Colonic mucosa (tissue), 4 donors: ENCODE results near the gene EXD3. TPM values are rescaled to one million over a fixed set of nuclear protein-coding genes. Genes with fewer than 3 reads are reported as not detected.

Source experiments
- DNase-seq: peaks from one replicate; pipeline ENCODE4 v3.0.0-alpha.2; 2020
- H3K27ac ChIP-seq: fragments of 200-600 bp; one replicate; pipeline ENCODE4 v1.8.0; 2021
- H3K27me3 ChIP-seq: fragments of 200-600 bp; one replicate; pipeline ENCODE4 v1.8.0; 2021
- H3K36me3 ChIP-seq: fragments of 200-600 bp; one replicate; pipeline ENCODE4 v1.8.0; 2021
- H3K4me1 ChIP-seq: fragments of 200-600 bp; one replicate; pipeline ENCODE4 v1.8.0; 2021; ENCODE audit warnings: mild to moderate bottlenecking
- H3K4me3 ChIP-seq: fragments of 200-600 bp; one replicate; pipeline ENCODE4 v1.8.0; 2021
- H3K9ac ChIP-seq, 2 donors: one replicate each; pipeline ENCODE4 v1.7.0; 2013; ENCODE audit warnings: control low read depth in 2 of 2, low read depth in 2 of 2, low read length in 2 of 2
- H3K9me3 ChIP-seq: fragments of 200-600 bp; one replicate; pipeline ENCODE4 v1.8.0; 2021
- CTCF ChIP-seq: fragments of 200-600 bp; IDR thresholded peaks from one replicate; pipeline ENCODE4 v1.8.0; 2022; ENCODE audit warnings: antibody characterized with exemption, mild to moderate bottlenecking
- intact Hi-C: fragments of 100-400 bp; cut with DNase I; formaldehyde crosslinking; loops from one replicate; pipeline ENCODE4 v1.14.1; 2022
- total RNA-seq, 2 donors: library from RNA; stranded (reverse); fragmentation: NEBNext Ultra II Directional in 1 of 2; extraction: Animal tissue kit (Norgen Biotek cat#: 25700) in 1 of 2; gene quantifications; one replicate each; pipeline ENCODE4 v1.2.1, GENCODE V29; 2021
- donor health status: healthy.
- donor health status: DM: no; HTN: no; CAD: no.
- donor health status: DM: no; HTN: no; CAD: no.

The EXD3 gene
- total RNA-seq, 2 donors from 2014 or later = 34.9 to 36.4 TPM

GRCh38 chr9:137445275-137445807, 22.4 kb upstream of the EXD3 start:
- H3K27ac ChIP-seq = no peak overlapping the region
- H3K27me3 ChIP-seq = no peaks in the 10 kb centered on the region
- H3K36me3 ChIP-seq = no peaks in the 10 kb centered on the region
- no peak overlapping the region for H3K4me3 ChIP-seq
- intact Hi-C loops = no loop called here
- DNase-seq = peak; percentile 93
- peak overlapping the region in 1 of 2 donors; percentile 19 for H3K9ac ChIP-seq
- peaks cover 4% of the 10 kb centered on the region for H3K4me1 ChIP-seq
- H3K9me3 ChIP-seq = no peaks in the 10 kb centered on the region
- peak; percentile 86 for TF ChIP-seq CTCF

GRCh38 chr9:137444106-137444790, 21.3 kb upstream of the EXD3 start:
- no peak overlapping the region for H3K27ac ChIP-seq
- H3K9me3 ChIP-seq = no peaks in the 10 kb centered on the region
- no peak for DNase-seq
- intact Hi-C loops = no loop called here
- H3K4me3 ChIP-seq = no peak overlapping the region
- no peaks in the 10 kb centered on the region for H3K27me3 ChIP-seq
- H3K9ac ChIP-seq = no peak overlapping the region
- H3K4me1 ChIP-seq = peaks cover 4% of the 10 kb centered on the region
- no peak for TF ChIP-seq CTCF
- H3K36me3 ChIP-seq = no peaks in the 10 kb centered on the region

- H3K36me3 ChIP-seq = no peaks in the 10 kb centered on the region
- peaks cover 11% of the 10 kb centered on the region for H3K4me1 ChIP-seq
- H3K9me3 ChIP-seq = no peaks in the 10 kb centered on the region
- no peaks in the 10 kb centered on the region for H3K27me3 ChIP-seq
- no peak for TF ChIP-seq CTCF
- H3K27ac ChIP-seq = no peak overlapping the region
- intact Hi-C loops = no loop called here
- DNase-seq = no peak
- H3K4me3 ChIP-seq = peak overlapping the region; percentile 44
- H3K9ac ChIP-seq = no peak overlapping the region
These were observed 19.0 kb upstream of the EXD3 start for GRCh38 chr9:137441935-137442321.

GRCh38 chr9:137441289-137441934, 18.4 kb upstream of the EXD3 start, which contains the start of gene ENTPD8:
Gene ENTPD8, minus strand, starts transcription at chr9:137441357. Its CDS starts 3,072 bp downstream, at chr9:137438285.
- H3K27ac ChIP-seq = no peak within 1 kb of the TSS

More at GRCh38 chr9:137441289-137441934, 18.4 kb upstream of the EXD3 start, which contains the start of gene ENTPD8:
- intact Hi-C loops = no loop called here
- Histone ChIP-seq H3K36me3 (no peaks in the 10 kb centered on the region), H3K4me1 (peaks cover 15% of the 10 kb centered on the region), H3K4me3 (peak within 1 kb of the TSS; percentile 44), H3K27me3 (no peaks in the 10 kb centered on the region), H3K9ac (no peak within 1 kb of the TSS), H3K9me3 (no peaks in the 10 kb centered on the region)
- peak; percentile 88 for DNase-seq
- TF ChIP-seq CTCF = no peak
